Pancreas (tissue), 10 donors: ENCODE measurements around the gene VWA3A. TPM values are rescaled to one million over a fixed set of nuclear protein-coding genes. Genes with fewer than 3 reads are reported as not detected.
A peak's percentile ranks its signal among the peaks of the same experiment; 100 is the strongest.

ENCODE experiments used
- ATAC-seq, 4 donors: fragments of 200-7000 bp; cut with Tn5 transposase; one replicate each; pipeline versions ENCODE4 v1.8.0 to v1.9.1; 2020; ENCODE audit warnings: mild to moderate bottlenecking in 4 of 4, moderate library complexity in 4 of 4
- DNase-seq, 6 donors: peaks; one replicate each; pipeline ENCODE4 v3.0.0-alpha.2; 2020
- FAIRE-seq: peaks from 2 replicates; lab custom pipeline; 2012; peaks lifted over from hg19 to GRCh38; lab: Jason Lieb, UNC
- H3K27ac ChIP-seq, 4 donors: fragments of 200-600 bp; sonication (generic); 1 replicate in 3 of 4; 2 replicates in 1 of 4; pipeline versions ENCODE4 v1.5.0 to v1.8.0; 2020
- H3K27me3 ChIP-seq, 4 donors: fragments of 200-600 bp; one replicate each; pipeline ENCODE4 v1.8.0; 2021
- H3K36me3 ChIP-seq, 3 donors: fragments of 200-600 bp; sonication (generic) in 1 of 3; one replicate each; pipeline versions ENCODE4 v1.5.0 to v1.8.0; 2020 to 2021
- H3K4me1 ChIP-seq, 3 donors: fragments of 200-600 bp; one replicate each; pipeline ENCODE4 v1.8.0; 2021
- H3K4me3 ChIP-seq, 4 donors: fragments of 200-600 bp; sonication (generic) in 2 of 4; one replicate each; pipeline versions ENCODE4 v1.5.0 to v1.8.0; 2020 to 2021
- H3K9me3 ChIP-seq, 4 donors: fragments of 200-600 bp; one replicate each; pipeline ENCODE4 v1.8.0; 2021
- WGBS, 2 donors: extraction: QIAGEN DNeasy Blood & Tissue Kit; methylation state at CpG; one replicate each; pipeline ENCODE4 v1.1.7; 2013; 5-methylcytosine and 5-hydroxymethylcytosine counted together
- intact Hi-C, 3 donors: fragments of 100-400 bp; cut with DNase I; formaldehyde crosslinking; loops; one replicate each; pipeline versions ENCODE4 v1.11.1 to v1.14.2; 2022
- polyA plus RNA-seq, 2 donors: library from polyadenylated mRNA; stranded (reverse); fragments of 200-250 nt; gene quantifications; one replicate each; pipeline ENCODE4 v1.2.3, GENCODE V29; 2013
- total RNA-seq, 6 donors: library from RNA; stranded (reverse); fragmentation: NEBNext Ultra II Directional in 4 of 6; extraction: Animal tissue kit (Norgen Biotek cat#: 25700) in 4 of 6; gene quantifications; one replicate each; pipeline versions ENCODE4 v1.2.1 to v1.2.4, GENCODE V29; 2021 to 2023
- TF ChIP-seq, protein P1 (sequence below), 4 donors: fragments of 200-600 bp; sonication (generic) in 3 of 4; IDR thresholded peaks; one replicate each; pipeline versions ENCODE4 v1.5.0 to v1.8.0; 2021; ENCODE audit warnings: antibody characterized with exemption in 4 of 4
- donor health status: healthy with polysubstance abuse.
- donor health status: DM: no; HTN: no; CAD: no; lungs with moderate emphysema.
- donor health status: DM: no; HTN: no; CAD: no.
- donor health status: control.
- donor health status: control.
- donor health status: Bipolar disorder and iron deficiency.
- donor health status: DM: yes; HTN: yes; CAD: no.
- donor health status: DM: no; HTN: no; CAD: no.
- donor health status: DM: no; HTN: no; CAD: no.
- donor health status: DM: yes; HTN: yes; CAD: no.

VWA3A gene
- total and polyA plus RNA-seq, 8 donors: 0.06 to 0.24 (median 0.09) TPM; not detected in 3

DNA sequence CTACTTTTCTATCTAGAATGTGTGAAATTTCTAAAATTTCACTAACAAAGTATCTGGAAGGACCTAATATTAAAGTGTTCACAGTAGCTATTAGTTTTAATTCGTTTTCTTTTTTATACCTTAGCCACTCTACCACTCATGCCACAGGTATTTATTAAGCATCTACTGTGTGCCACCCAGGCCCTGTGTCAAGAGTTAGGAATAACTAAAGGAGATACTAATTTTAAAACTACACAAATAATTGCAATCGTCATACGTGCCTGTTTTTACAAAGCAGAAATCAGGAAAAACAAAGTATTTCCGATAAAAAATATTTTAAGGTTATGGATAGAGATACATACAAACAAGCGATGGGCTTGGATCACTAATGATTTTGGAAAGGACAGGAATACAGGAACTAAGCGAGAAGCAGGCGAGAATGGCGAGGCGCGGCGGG lies 113.3 kb downstream of the VWA3A start:
- TF ChIP-seq, protein P1, sequence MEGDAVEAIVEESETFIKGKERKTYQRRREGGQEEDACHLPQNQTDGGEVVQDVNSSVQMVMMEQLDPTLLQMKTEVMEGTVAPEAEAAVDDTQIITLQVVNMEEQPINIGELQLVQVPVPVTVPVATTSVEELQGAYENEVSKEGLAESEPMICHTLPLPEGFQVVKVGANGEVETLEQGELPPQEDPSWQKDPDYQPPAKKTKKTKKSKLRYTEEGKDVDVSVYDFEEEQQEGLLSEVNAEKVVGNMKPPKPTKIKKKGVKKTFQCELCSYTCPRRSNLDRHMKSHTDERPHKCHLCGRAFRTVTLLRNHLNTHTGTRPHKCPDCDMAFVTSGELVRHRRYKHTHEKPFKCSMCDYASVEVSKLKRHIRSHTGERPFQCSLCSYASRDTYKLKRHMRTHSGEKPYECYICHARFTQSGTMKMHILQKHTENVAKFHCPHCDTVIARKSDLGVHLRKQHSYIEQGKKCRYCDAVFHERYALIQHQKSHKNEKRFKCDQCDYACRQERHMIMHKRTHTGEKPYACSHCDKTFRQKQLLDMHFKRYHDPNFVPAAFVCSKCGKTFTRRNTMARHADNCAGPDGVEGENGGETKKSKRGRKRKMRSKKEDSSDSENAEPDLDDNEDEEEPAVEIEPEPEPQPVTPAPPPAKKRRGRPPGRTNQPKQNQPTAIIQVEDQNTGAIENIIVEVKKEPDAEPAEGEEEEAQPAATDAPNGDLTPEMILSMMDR (IDR thresholded peaks at IDR 0.05): no peak
- Histone ChIP-seq H3K4me3 (peak overlapping the region in 3 of 4 donors; percentile 25 to 95 (median 90)), H3K27me3 (no peaks in the 10 kb centered on the region), H3K4me1 (peaks cover 0 to 18% (median 11%) of the 10 kb centered on the region in 3 donors), H3K36me3 (no peaks in the 10 kb centered on the region), H3K9me3 (no peaks in the 10 kb centered on the region), H3K27ac (peak overlapping the region; percentile 83 to 92 (median 86))
- no peak for ATAC-seq
- intact Hi-C loops: loop anchor here in 1 of 3 donors (5.0 kb wide), 1 partner anchor 87 kb away; no protein-coding TSS in a partner anchor
- WGBS, 2 donors: 2 to 4% methylated on average over 11 of the region's 11 CpGs
- DNase-seq: no peak
- no peak for FAIRE-seq

DNA sequence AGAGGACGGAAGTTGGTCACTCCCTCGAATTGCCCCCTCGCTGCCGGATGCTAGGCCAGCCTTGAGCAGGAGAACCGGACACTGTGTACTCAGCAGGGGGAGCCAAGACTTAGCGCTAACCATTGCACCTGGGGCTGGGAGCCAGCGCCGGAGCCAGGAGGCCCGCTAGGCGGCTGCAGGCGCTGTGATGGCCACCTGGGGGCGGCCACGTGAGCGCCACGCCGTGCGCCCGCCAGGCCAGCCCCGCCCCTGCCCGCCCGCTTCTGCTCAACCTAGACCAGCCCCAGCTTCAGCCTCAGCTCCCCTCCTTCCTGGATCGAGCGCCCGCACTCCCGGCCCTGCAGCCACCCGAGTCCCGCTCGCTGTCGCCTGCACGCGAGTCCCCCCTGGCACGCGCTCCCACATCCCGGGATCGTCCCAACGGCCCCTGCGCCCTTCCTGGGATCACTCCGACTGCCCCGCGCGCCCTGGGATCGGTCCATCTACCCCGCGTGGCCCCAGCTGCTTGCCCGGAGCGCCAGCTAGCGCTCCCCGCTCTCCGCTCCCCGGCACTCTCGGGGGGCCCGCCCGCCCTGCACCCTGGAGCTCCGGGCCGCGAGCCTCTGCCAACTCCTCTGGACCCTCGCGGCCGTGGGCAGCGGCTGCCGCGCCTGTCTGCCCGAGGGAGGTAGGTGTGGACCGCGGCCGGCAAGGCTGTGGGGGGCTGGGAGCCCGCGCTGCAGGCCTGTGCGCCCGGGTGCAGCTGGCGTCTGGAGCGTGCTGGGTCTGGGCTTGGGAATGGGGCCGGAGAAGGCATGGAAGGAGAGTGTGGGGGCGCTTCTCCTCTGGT lies 113.9 kb downstream of the VWA3A start, which contains the start of gene EEF2K:
Gene EEF2K (plus strand): TSS at position 266 of the 829 bp plus-strand sequence. CDS start 19,452 bp downstream, outside the sequence.
- TF ChIP-seq, protein P1 (IDR thresholded peaks at IDR 0.05): peak; percentile 70 to 87 (median 82)
- intact Hi-C loops: loop anchor here in 1 of 3 donors (5.0 kb wide), 1 partner anchor 86 kb away; no protein-coding TSS in a partner anchor
- peak; percentile 92 to 98 (median 96) for DNase-seq
- 1% methylated on average over 49 to 74 of the region's 74 CpGs for WGBS, 2 donors
- peak; percentile 88 to 92 (median 89) for ATAC-seq
- H3K4me3 ChIP-seq: peak within 1 kb of the TSS; percentile 63 to 95 (median 86)
- H3K4me1 ChIP-seq: peaks cover 0 to 18% (median 11%) of the 10 kb centered on the region in 3 donors
- H3K27me3 ChIP-seq: no peaks in the 10 kb centered on the region
- H3K27ac ChIP-seq: peak within 1 kb of the TSS; percentile 83 to 92 (median 86)
- H3K36me3 ChIP-seq: no peaks in the 10 kb centered on the region
- no peak for FAIRE-seq
- no peaks in the 10 kb centered on the region for H3K9me3 ChIP-seq

Other genes with a start within 250 kb of the VWA3A start
- 10 to 100 TPM; 21.5 to 78.7 (median 49.1) TPM for gene NPIPB4, start 234.8 kb upstream of the VWA3A start, total RNA-seq
- gene NPIPB4, start 234.8 kb upstream of the VWA3A start, polyA plus RNA-seq: 10 to 100 TPM; 20.4 to 22.9 TPM
- gene UQCRC2, start 139.2 kb upstream of the VWA3A start, total RNA-seq: 100 to 1,000 TPM in 2 of 6 donors, 10 to 100 TPM in 4; 78.6 to 107 (median 96.8) TPM
- gene UQCRC2, start 139.2 kb upstream of the VWA3A start, polyA plus RNA-seq: 10 to 100 TPM; 49.5 to 89.0 TPM
- gene PDZD9, start 91.4 kb upstream of the VWA3A start, total RNA-seq: not detected
- not detected for gene PDZD9, start 91.4 kb upstream of the VWA3A start, polyA plus RNA-seq
- 1 to 10 TPM; 3.7 to 7.8 (median 4.8) TPM for gene MOSMO, start 84.4 kb upstream of the VWA3A start, total RNA-seq
- gene MOSMO, start 84.4 kb upstream of the VWA3A start, polyA plus RNA-seq: 1 to 10 TPM; 5.6 to 8.0 TPM
- not detected for gene SDR42E2, start 70.0 kb downstream of the VWA3A start, total RNA-seq
- under 1 TPM in 1 of 2 donors, not detected in 1; 0.07 TPM for gene SDR42E2, start 70.0 kb downstream of the VWA3A start, polyA plus RNA-seq
- 10 to 100 TPM; 15.0 to 21.1 (median 18.2) TPM for gene EEF2K, start 113.7 kb downstream of the VWA3A start, total RNA-seq
- 1 to 10 TPM; 6.1 to 9.2 TPM for gene EEF2K, start 113.7 kb downstream of the VWA3A start, polyA plus RNA-seq
- gene POLR3E, start 204.9 kb downstream of the VWA3A start, total RNA-seq: 10 to 100 TPM; 26.3 to 38.3 (median 31.9) TPM
- 10 to 100 TPM; 26.6 to 28.4 TPM for gene POLR3E, start 204.9 kb downstream of the VWA3A start, polyA plus RNA-seq